ENCODE results near the gene ENAH.

Gene ENAH

GRCh38 chr1:225653463-225654276, 747 bp upstream of the ENAH start:
- H3K9me3 ChIP-seq (ENCODE audit: insufficient read depth, low read length): no peaks in the 10 kb centered on the region
- TF ChIP-seq YY1 (IDR thresholded peaks at IDR 0.05; ENCODE audit: insufficient read depth, insufficient read length): no peak
- no peak for TF ChIP-seq ZNF274 (IDR thresholded peaks at IDR 0.05; ENCODE audit: low read depth, low read length)
- TF ChIP-seq SUZ12 (IDR thresholded peaks at IDR 0.05; ENCODE audit: extremely low read depth, insufficient read depth, insufficient read length): no peak
- DNase-seq (ENCODE audit: low read depth, low spot score): peak; percentile 39
- peaks cover 3% of the 10 kb centered on the region for H3K4me1 ChIP-seq (ENCODE audit: insufficient read depth, insufficient read length)
- no peaks in the 10 kb centered on the region for H3K27me3 ChIP-seq (ENCODE audit: insufficient read depth, insufficient read length)
- H3K4me3 ChIP-seq (ENCODE audit: insufficient read length, low read depth): peak overlapping the region; percentile 79
- peaks cover 12% of the 10 kb centered on the region for H3K36me3 ChIP-seq (ENCODE audit: insufficient read depth, insufficient read length, low read length)
- H3K9ac ChIP-seq (ENCODE audit: insufficient read length, low read depth): peak overlapping the region; percentile 89

GRCh38 chr1:225651872-225652728, 823 bp downstream of the ENAH start:
- peak; percentile 38 for DNase-seq (ENCODE audit: low read depth, low spot score)
- H3K9ac ChIP-seq (ENCODE audit: insufficient read length, low read depth): peak overlapping the region; percentile 92

GRCh38 chr1:225651376-225651871, 1.5 kb downstream of the ENAH start:
- DNase-seq (ENCODE audit: low read depth, low spot score): no peak
- peak overlapping the region; percentile 92 for H3K9ac ChIP-seq (ENCODE audit: insufficient read length, low read depth)
- H3K4me1 ChIP-seq (ENCODE audit: insufficient read depth, insufficient read length): no peaks in the 10 kb centered on the region
- no peaks in the 10 kb centered on the region for H3K9me3 ChIP-seq (ENCODE audit: insufficient read depth, low read length)
- no peaks in the 10 kb centered on the region for H3K27me3 ChIP-seq (ENCODE audit: insufficient read depth, insufficient read length)
- TF ChIP-seq ZNF274 (IDR thresholded peaks at IDR 0.05; ENCODE audit: low read depth, low read length) (no peak), YY1 (IDR thresholded peaks at IDR 0.05; ENCODE audit: insufficient read depth, insufficient read length) (no peak), SUZ12 (IDR thresholded peaks at IDR 0.05; ENCODE audit: extremely low read depth, insufficient read depth, insufficient read length) (no peak)
- peak overlapping the region; percentile 80 for H3K4me3 ChIP-seq (ENCODE audit: insufficient read length, low read depth)
- H3K36me3 ChIP-seq (ENCODE audit: insufficient read depth, insufficient read length, low read length): peaks cover 13% of the 10 kb centered on the region

More at GRCh38 chr1:225651872-225652728, 823 bp downstream of the ENAH start:
- H3K27me3 ChIP-seq (ENCODE audit: insufficient read depth, insufficient read length): no peaks in the 10 kb centered on the region
- no peaks in the 10 kb centered on the region for H3K4me1 ChIP-seq (ENCODE audit: insufficient read depth, insufficient read length)
- no peaks in the 10 kb centered on the region for H3K9me3 ChIP-seq (ENCODE audit: insufficient read depth, low read length)
- H3K36me3 ChIP-seq (ENCODE audit: insufficient read depth, insufficient read length, low read length): peaks cover 13% of the 10 kb centered on the region
- TF ChIP-seq YY1 (IDR thresholded peaks at IDR 0.05; ENCODE audit: insufficient read depth, insufficient read length) (no peak), SUZ12 (IDR thresholded peaks at IDR 0.05; ENCODE audit: extremely low read depth, insufficient read depth, insufficient read length) (no peak), ZNF274 (IDR thresholded peaks at IDR 0.05; ENCODE audit: low read depth, low read length) (no peak)
- H3K4me3 ChIP-seq (ENCODE audit: insufficient read length, low read depth): peak overlapping the region; percentile 80

GRCh38 chr1:225650179-225650578, 2.7 kb downstream of the ENAH start:
- no peak for DNase-seq (ENCODE audit: low read depth, low spot score)
- H3K27me3 ChIP-seq (ENCODE audit: insufficient read depth, insufficient read length): no peaks in the 10 kb centered on the region
- TF ChIP-seq ZNF274 (IDR thresholded peaks at IDR 0.05; ENCODE audit: low read depth, low read length): no peak
- no peak overlapping the region for H3K9ac ChIP-seq (ENCODE audit: insufficient read length, low read depth)
- no peaks in the 10 kb centered on the region for H3K4me1 ChIP-seq (ENCODE audit: insufficient read depth, insufficient read length)
- peaks cover 19% of the 10 kb centered on the region for H3K36me3 ChIP-seq (ENCODE audit: insufficient read depth, insufficient read length, low read length)
- no peaks in the 10 kb centered on the region for H3K9me3 ChIP-seq (ENCODE audit: insufficient read depth, low read length)
- H3K4me3 ChIP-seq (ENCODE audit: insufficient read length, low read depth): no peak overlapping the region

GRCh38 chr1:225645194-225645895, 7.6 kb downstream of the ENAH start:
- H3K4me3 ChIP-seq (ENCODE audit: insufficient read length, low read depth): no peak overlapping the region
- TF ChIP-seq ZNF274 (IDR thresholded peaks at IDR 0.05; ENCODE audit: low read depth, low read length): no peak
- no peaks in the 10 kb centered on the region for H3K9me3 ChIP-seq (ENCODE audit: insufficient read depth, low read length)

GRCh38 chr1:225644666-225645065, 8.3 kb downstream of the ENAH start:
- no peak overlapping the region for H3K9ac ChIP-seq (ENCODE audit: insufficient read length, low read depth)
- TF ChIP-seq ZNF274 (IDR thresholded peaks at IDR 0.05; ENCODE audit: low read depth, low read length) (no peak), YY1 (IDR thresholded peaks at IDR 0.05; ENCODE audit: insufficient read depth, insufficient read length) (no peak), SUZ12 (IDR thresholded peaks at IDR 0.05; ENCODE audit: extremely low read depth, insufficient read depth, insufficient read length) (no peak)
- no peaks in the 10 kb centered on the region for H3K27me3 ChIP-seq (ENCODE audit: insufficient read depth, insufficient read length)
- no peaks in the 10 kb centered on the region for H3K4me1 ChIP-seq (ENCODE audit: insufficient read depth, insufficient read length)
- no peaks in the 10 kb centered on the region for H3K9me3 ChIP-seq (ENCODE audit: insufficient read depth, low read length)
- DNase-seq (ENCODE audit: low read depth, low spot score): no peak
- no peak overlapping the region for H3K4me3 ChIP-seq (ENCODE audit: insufficient read length, low read depth)
- peaks cover 46% of the 10 kb centered on the region for H3K36me3 ChIP-seq (ENCODE audit: insufficient read depth, insufficient read length, low read length)

More at GRCh38 chr1:225645194-225645895, 7.6 kb downstream of the ENAH start:
- Histone ChIP-seq H3K9ac (ENCODE audit: insufficient read length, low read depth) (no peak overlapping the region), H3K36me3 (ENCODE audit: insufficient read depth, insufficient read length, low read length) (peaks cover 46% of the 10 kb centered on the region), H3K4me1 (ENCODE audit: insufficient read depth, insufficient read length) (no peaks in the 10 kb centered on the region), H3K27me3 (ENCODE audit: insufficient read depth, insufficient read length) (no peaks in the 10 kb centered on the region)
- no peak for DNase-seq (ENCODE audit: low read depth, low spot score)
